ENCODE data around the gene FBXO42. TPM values are rescaled to one million over a fixed set of nuclear protein-coding genes. Genes with fewer than 3 reads are reported as not detected.

Gene FBXO42
- total and polyA plus RNA-seq, 2 of the 4 experiments (the other 2 are of a cell fraction): 12.0 to 18.8 TPM

- Histone ChIP-seq H3K27ac (ENCODE audit: insufficient read depth, low read length) (no peak overlapping the region), H3K27me3 (ENCODE audit: control insufficient read depth, insufficient read depth, low read length) (no peaks in the 10 kb centered on the region), H4K20me1 (ENCODE audit: insufficient read depth, low read length) (peaks cover 3% of the 10 kb centered on the region), H3K79me1 (ENCODE audit: low read depth in 1 of 2, low read length in 2 of 2) (peaks cover 26 to 27% of the 10 kb centered on the region in 2 experiments), H3K18ac (ENCODE audit: low read depth, low read length) (no peak overlapping the region), H3K4me1 (ENCODE audit: control insufficient read depth, insufficient read depth, low read length) (no peaks in the 10 kb centered on the region), H3K23ac (ENCODE audit: low read depth, low read length) (no peak overlapping the region), H3K9me1 (ENCODE audit: insufficient read depth, low read length) (no peaks in the 10 kb centered on the region), H2AFZ (replicated peaks; ENCODE audit: low read length, poor library complexity) (no peak overlapping the region), H3K4me2 (ENCODE audit: low read depth, low read length) (no peak overlapping the region), H3K14ac (replicated peaks; ENCODE audit: low read depth, low read length) (no peak overlapping the region), H4K8ac (ENCODE audit: low read depth in 2 of 2, low read length in 2 of 2) (no peak overlapping the region), H4K91ac (ENCODE audit: insufficient read depth, low read depth, low read length) (no peak overlapping the region), H3K9me3 (ENCODE audit: control insufficient read depth, insufficient read depth, low read length) (no peaks in the 10 kb centered on the region), H3K36me3 (ENCODE audit: control insufficient read depth, insufficient read depth, low read length) (peaks cover 39% of the 10 kb centered on the region), H2AK9ac (replicated peaks; ENCODE audit: low read depth, low read length, poor library complexity) (no peak overlapping the region), H4K5ac (ENCODE audit: low read depth, low read length) (no peak overlapping the region), H2BK120ac (ENCODE audit: low read depth, low read length) (no peak overlapping the region), H3K56ac (ENCODE audit: extremely low read depth, insufficient read depth, low read length) (no peak overlapping the region), H2BK20ac (ENCODE audit: low read depth, low read length) (no peak overlapping the region), H2AK5ac (ENCODE audit: low read depth, low read length) (no peak overlapping the region), H2BK5ac (ENCODE audit: low read depth, low read length, poor library complexity, severe bottlenecking) (no peak overlapping the region), H3K9ac (ENCODE audit: low read depth, low read length) (no peak overlapping the region), H2BK15ac (ENCODE audit: low read depth, low read length) (no peak overlapping the region), H3K4me3 (ENCODE audit: insufficient read depth, low read depth, low read length) (no peak overlapping the region), H3K4ac (ENCODE audit: low read depth, low read length) (no peak overlapping the region)
- in situ Hi-C loops (cut with MboI; ENCODE audit: low sequenced_read_pairs): no loop called here
- WGBS, 2 experiments (ENCODE audit: extremely low coverage in 2 of 2, insufficient read length in 1 of 2): no CpG with 5 or more reads among the region's 12 CpGs
- DNase-seq: peak; percentile 10
- TF ChIP-seq POLR2A (IDR thresholded peaks at IDR 0.05; ENCODE audit: low read depth, low read length): no peak
- no peak for TF ChIP-seq CHD1 (IDR thresholded peaks at IDR 0.05; ENCODE audit: low read depth, low read length)
- TF ChIP-seq FOS (IDR thresholded peaks at IDR 0.05; ENCODE audit: low read depth, low read length): no peak
- no peak for ATAC-seq (ENCODE audit: low read depth)
- dilution Hi-C loops (cut with HindIII; ENCODE audit: low sequenced_read_pairs, unreplicated experiment): no loop called here
- ChIA-PET CTCF (no interaction called here), POLR2A (ENCODE audit: unreplicated experiment) (interaction anchor here (0.5 kb wide), 1 partner anchor 86 kb away, joined by 4 read pairs; no protein-coding TSS in a partner anchor)
- BruUV-seq (replicated peaks): no TSS peak
- intact Hi-C loops (cut with micrococcal nuclease): no loop called here
Measured at GRCh38 chr1:16302709-16303627, 49.3 kb downstream of the FBXO42 start.

Data from IMR-90 (cell line).